ENCODE measurements around the gene XIRP2.

XIRP2 gene

DNA sequence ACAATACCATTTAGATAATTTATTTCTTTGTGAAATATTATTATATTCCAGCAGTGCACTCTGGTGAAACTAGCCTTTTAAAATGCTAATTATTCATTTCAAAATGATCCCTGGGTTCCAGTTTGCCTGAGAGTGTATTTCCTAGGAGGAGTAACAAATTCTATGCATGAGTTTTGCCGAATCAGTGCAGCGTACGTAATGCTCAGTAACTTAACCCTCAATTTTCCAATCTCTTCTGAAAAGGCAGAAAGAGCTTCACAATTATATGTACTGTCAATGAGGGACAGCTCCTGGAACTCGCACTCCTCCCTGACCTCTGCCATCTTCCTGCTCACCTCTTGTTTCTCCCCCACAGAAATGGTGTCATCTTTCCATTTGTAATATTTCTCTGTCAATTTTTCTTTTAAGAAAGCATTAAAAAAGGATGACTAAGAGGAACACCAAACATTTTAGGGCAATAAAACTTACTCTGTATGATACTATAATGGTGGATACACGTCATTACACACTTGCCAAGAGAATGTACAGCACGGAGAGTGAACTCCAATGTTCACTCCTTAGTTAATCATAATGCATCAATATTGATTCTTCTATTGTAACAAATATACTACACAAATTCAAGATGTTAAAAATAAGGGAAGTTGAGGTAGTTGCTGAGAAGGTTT lies 25.7 kb upstream of the XIRP2 start:
- WGBS, 2 donors (ENCODE audit: extremely low coverage in 2 of 2, insufficient read length in 2 of 2, insufficient replicate concordance in 1 of 2): no CpG with 5 or more reads among the region's 6 CpGs
- Histone ChIP-seq H2BK120ac (ENCODE audit: low read depth, low read length) (no peak overlapping the region), H2BK15ac (ENCODE audit: low read length) (no peak overlapping the region), H3K4me3 (ENCODE audit: low read length in 2 of 2) (no peak overlapping the region), H3K4me1 (ENCODE audit: control insufficient read depth in 2 of 2, insufficient read depth in 1 of 2, low read depth in 1 of 2, low read length in 2 of 2) (peaks cover 0 to 2% of the 10 kb centered on the region in 2 donors), H3K36me3 (replicated peaks in 1 of 2; ENCODE audit: control insufficient read depth in 2 of 2, insufficient read depth in 2 of 2, low read length in 2 of 2) (no peaks in the 10 kb centered on the region), H3K4ac (ENCODE audit: low read length) (no peak overlapping the region), H3K9ac (ENCODE audit: low read depth, low read length, poor library complexity) (no peak overlapping the region), H3K79me1 (ENCODE audit: low read depth, low read length) (no peaks in the 10 kb centered on the region), H3K27ac (replicated peaks; ENCODE audit: low read length) (no peak overlapping the region), H3K4me2 (ENCODE audit: insufficient read depth, low read length, poor library complexity, severe bottlenecking) (no peak overlapping the region), H3K27me3 (ENCODE audit: control insufficient read depth in 3 of 3, insufficient read depth in 3 of 3, low read depth in 1 of 3, low read length in 3 of 3) (no peaks in the 10 kb centered on the region), H3K23ac (ENCODE audit: low read depth, low read length, poor library complexity) (no peak overlapping the region), H3K14ac (ENCODE audit: low read length) (no peak overlapping the region), H2AFZ (ENCODE audit: low read length) (peak overlapping the region; percentile 13), H4K91ac (ENCODE audit: low read depth, low read length, poor library complexity) (no peak overlapping the region), H3K18ac (ENCODE audit: low read length) (no peak overlapping the region), H2BK12ac (ENCODE audit: low read length) (no peak overlapping the region), H2AK5ac (ENCODE audit: low read depth, low read length) (no peak overlapping the region), H2BK5ac (ENCODE audit: low read length) (no peak overlapping the region), H3K9me3 (replicated peaks in 1 of 2; ENCODE audit: control insufficient read depth in 2 of 2, insufficient read depth in 1 of 2, low read depth in 1 of 2, low read length in 2 of 2) (no peaks in the 10 kb centered on the region), H4K8ac (ENCODE audit: low read depth, low read length) (no peak overlapping the region)
- DNase-seq (ENCODE audit: low spot score): no peak

DNA sequence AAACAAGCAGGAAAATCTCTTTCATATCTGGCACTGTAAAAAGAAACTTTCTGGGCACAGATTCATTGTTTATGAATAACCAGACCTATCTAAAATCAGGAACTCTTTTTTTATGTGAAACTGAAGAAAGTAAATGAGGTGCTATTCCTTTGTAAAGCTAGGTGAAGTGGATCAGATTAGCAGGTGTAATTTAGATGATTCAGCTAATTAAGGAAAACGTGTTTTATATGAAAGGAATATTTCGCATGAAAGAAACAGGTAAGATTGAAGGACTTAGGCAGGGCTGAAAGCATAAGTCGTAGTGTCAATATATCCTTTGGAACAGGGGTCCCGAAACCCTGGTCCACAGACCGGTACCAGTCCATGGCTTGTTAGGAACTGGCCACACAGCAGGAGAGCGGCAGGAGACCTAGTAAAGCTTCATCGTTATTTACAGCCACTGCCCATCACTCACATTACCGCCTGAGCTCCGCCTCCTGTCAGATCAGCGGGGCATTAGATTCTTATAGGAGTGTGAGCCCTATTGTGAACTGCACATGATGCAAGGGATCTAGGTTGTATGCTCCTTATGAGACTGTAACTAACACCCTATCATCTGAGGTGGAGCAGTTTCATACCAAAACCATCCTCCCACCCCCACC lies 20.3 kb upstream of the XIRP2 start:
- Histone ChIP-seq H3K4me1 (ENCODE audit: control insufficient read depth in 2 of 2, insufficient read depth in 1 of 2, low read depth in 1 of 2, low read length in 2 of 2) (no peaks in the 10 kb centered on the region), H4K91ac (ENCODE audit: low read depth, low read length, poor library complexity) (no peak overlapping the region), H2BK5ac (ENCODE audit: low read length) (no peak overlapping the region), H3K9me3 (replicated peaks in 1 of 2; ENCODE audit: control insufficient read depth in 2 of 2, insufficient read depth in 1 of 2, low read depth in 1 of 2, low read length in 2 of 2) (no peaks in the 10 kb centered on the region), H3K79me1 (ENCODE audit: low read depth, low read length) (no peaks in the 10 kb centered on the region), H3K4me3 (ENCODE audit: low read length in 2 of 2) (no peak overlapping the region), H2BK120ac (ENCODE audit: low read depth, low read length) (no peak overlapping the region), H3K18ac (ENCODE audit: low read length) (no peak overlapping the region), H3K23ac (ENCODE audit: low read depth, low read length, poor library complexity) (no peak overlapping the region), H2AFZ (ENCODE audit: low read length) (no peak overlapping the region), H3K4me2 (ENCODE audit: insufficient read depth, low read length, poor library complexity, severe bottlenecking) (no peak overlapping the region), H3K36me3 (replicated peaks in 1 of 2; ENCODE audit: control insufficient read depth in 2 of 2, insufficient read depth in 2 of 2, low read length in 2 of 2) (no peaks in the 10 kb centered on the region), H3K14ac (ENCODE audit: low read length) (no peak overlapping the region), H2BK12ac (ENCODE audit: low read length) (no peak overlapping the region), H3K27ac (replicated peaks; ENCODE audit: low read length) (no peak overlapping the region), H2BK15ac (ENCODE audit: low read length) (no peak overlapping the region), H3K27me3 (ENCODE audit: control insufficient read depth in 3 of 3, insufficient read depth in 3 of 3, low read depth in 1 of 3, low read length in 3 of 3) (no peaks in the 10 kb centered on the region), H2AK5ac (ENCODE audit: low read depth, low read length) (no peak overlapping the region), H3K4ac (ENCODE audit: low read length) (no peak overlapping the region), H4K8ac (ENCODE audit: low read depth, low read length) (no peak overlapping the region), H3K9ac (ENCODE audit: low read depth, low read length, poor library complexity) (no peak overlapping the region)
- no peak for DNase-seq (ENCODE audit: low spot score)
- no CpG with 5 or more reads among the region's 10 CpGs for WGBS, 2 donors (ENCODE audit: extremely low coverage in 2 of 2, insufficient read length in 2 of 2, insufficient replicate concordance in 1 of 2)

DNA sequence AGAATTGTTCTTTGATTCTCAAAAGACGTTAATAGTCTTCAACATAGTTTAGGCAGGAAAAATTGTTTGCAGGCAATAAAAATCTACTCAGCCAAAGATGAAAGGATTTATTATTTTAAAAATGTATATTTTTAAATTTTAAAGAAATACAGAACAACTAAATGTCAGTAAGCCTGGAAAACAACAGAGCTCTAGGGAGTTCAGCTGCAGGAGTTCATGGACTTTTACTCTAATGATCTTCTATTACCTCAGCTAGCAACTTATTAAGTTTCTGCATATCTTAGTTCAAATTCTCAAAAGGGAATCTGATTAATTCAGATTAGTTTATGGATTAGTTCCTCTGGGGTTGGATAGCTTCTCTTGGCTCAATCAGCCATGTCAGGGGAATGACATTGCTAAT lies 17.9 kb upstream of the XIRP2 start:
- no peak overlapping the region for H3K9ac ChIP-seq (ENCODE audit: low read depth, low read length, poor library complexity)
- no peaks in the 10 kb centered on the region for H3K4me1 ChIP-seq (ENCODE audit: control insufficient read depth in 2 of 2, insufficient read depth in 1 of 2, low read depth in 1 of 2, low read length in 2 of 2)
- H3K4me2 ChIP-seq (ENCODE audit: insufficient read depth, low read length, poor library complexity, severe bottlenecking): no peak overlapping the region
- no peak overlapping the region for H3K4me3 ChIP-seq (ENCODE audit: low read length in 2 of 2)
- H3K18ac ChIP-seq (ENCODE audit: low read length): no peak overlapping the region
- no peaks in the 10 kb centered on the region for H3K9me3 ChIP-seq (replicated peaks in 1 of 2; ENCODE audit: control insufficient read depth in 2 of 2, insufficient read depth in 1 of 2, low read depth in 1 of 2, low read length in 2 of 2)
- H3K27ac ChIP-seq (replicated peaks; ENCODE audit: low read length): no peak overlapping the region
- no peak overlapping the region for H2BK15ac ChIP-seq (ENCODE audit: low read length)
- H2AK5ac ChIP-seq (ENCODE audit: low read depth, low read length): no peak overlapping the region
- no peak overlapping the region for H4K8ac ChIP-seq (ENCODE audit: low read depth, low read length)
- no peak overlapping the region for H3K4ac ChIP-seq (ENCODE audit: low read length)
- no CpG with 5 or more reads among the region's 1 CpG for WGBS, 2 donors (ENCODE audit: extremely low coverage in 2 of 2, insufficient read length in 2 of 2, insufficient replicate concordance in 1 of 2)
- no peak overlapping the region for H2AFZ ChIP-seq (ENCODE audit: low read length)
- H3K79me1 ChIP-seq (ENCODE audit: low read depth, low read length): no peaks in the 10 kb centered on the region
- DNase-seq (ENCODE audit: low spot score): no peak
- H2BK120ac ChIP-seq (ENCODE audit: low read depth, low read length): no peak overlapping the region
- no peak overlapping the region for H3K14ac ChIP-seq (ENCODE audit: low read length)
- H4K91ac ChIP-seq (ENCODE audit: low read depth, low read length, poor library complexity): no peak overlapping the region
- no peak overlapping the region for H3K23ac ChIP-seq (ENCODE audit: low read depth, low read length, poor library complexity)
- H3K27me3 ChIP-seq (ENCODE audit: control insufficient read depth in 3 of 3, insufficient read depth in 3 of 3, low read depth in 1 of 3, low read length in 3 of 3): no peaks in the 10 kb centered on the region
- no peak overlapping the region for H2BK5ac ChIP-seq (ENCODE audit: low read length)
- no peaks in the 10 kb centered on the region for H3K36me3 ChIP-seq (replicated peaks in 1 of 2; ENCODE audit: control insufficient read depth in 2 of 2, insufficient read depth in 2 of 2, low read length in 2 of 2)
- H2BK12ac ChIP-seq (ENCODE audit: low read length): no peak overlapping the region

DNA sequence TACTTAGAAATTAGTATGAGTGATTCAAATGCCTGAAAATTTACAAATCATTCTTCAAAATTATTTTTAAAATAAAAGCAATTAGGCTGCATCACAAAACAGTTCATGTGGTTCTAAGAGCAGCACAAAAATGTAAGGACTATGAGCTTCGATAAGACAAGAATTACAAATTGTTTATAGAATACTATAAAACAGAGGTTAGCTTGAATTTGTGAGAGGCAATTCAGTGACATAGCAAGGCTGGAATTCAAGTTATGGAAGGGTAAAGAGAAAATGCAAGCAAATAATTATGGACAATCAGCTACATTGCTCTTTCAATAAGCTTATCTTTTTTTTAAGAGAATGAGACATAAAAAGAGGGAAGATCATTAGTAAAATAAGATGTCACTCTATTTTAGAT lies 7.1 kb upstream of the XIRP2 start:
- H2AK5ac ChIP-seq (ENCODE audit: low read depth, low read length): no peak overlapping the region

More for the DNA sequence above, 7.1 kb upstream of the XIRP2 start:
- Histone ChIP-seq H3K18ac (ENCODE audit: low read length) (no peak overlapping the region), H3K4me2 (ENCODE audit: insufficient read depth, low read length, poor library complexity, severe bottlenecking) (no peak overlapping the region), H3K9ac (ENCODE audit: low read depth, low read length, poor library complexity) (no peak overlapping the region), H3K27me3 (ENCODE audit: control insufficient read depth in 3 of 3, insufficient read depth in 3 of 3, low read depth in 1 of 3, low read length in 3 of 3) (no peaks in the 10 kb centered on the region), H3K14ac (ENCODE audit: low read length) (no peak overlapping the region), H3K36me3 (replicated peaks in 1 of 2; ENCODE audit: control insufficient read depth in 2 of 2, insufficient read depth in 2 of 2, low read length in 2 of 2) (no peaks in the 10 kb centered on the region), H2BK12ac (ENCODE audit: low read length) (no peak overlapping the region), H4K8ac (ENCODE audit: low read depth, low read length) (no peak overlapping the region), H3K23ac (ENCODE audit: low read depth, low read length, poor library complexity) (no peak overlapping the region), H2AFZ (ENCODE audit: low read length) (no peak overlapping the region), H3K4ac (ENCODE audit: low read length) (no peak overlapping the region), H2BK120ac (ENCODE audit: low read depth, low read length) (no peak overlapping the region), H2BK5ac (ENCODE audit: low read length) (no peak overlapping the region), H3K27ac (replicated peaks; ENCODE audit: low read length) (no peak overlapping the region), H3K4me1 (ENCODE audit: control insufficient read depth in 2 of 2, insufficient read depth in 1 of 2, low read depth in 1 of 2, low read length in 2 of 2) (no peaks in the 10 kb centered on the region), H3K79me1 (ENCODE audit: low read depth, low read length) (no peaks in the 10 kb centered on the region), H3K4me3 (ENCODE audit: low read length in 2 of 2) (no peak overlapping the region), H3K9me3 (replicated peaks in 1 of 2; ENCODE audit: control insufficient read depth in 2 of 2, insufficient read depth in 1 of 2, low read depth in 1 of 2, low read length in 2 of 2) (no peaks in the 10 kb centered on the region), H4K91ac (ENCODE audit: low read depth, low read length, poor library complexity) (no peak overlapping the region), H2BK15ac (ENCODE audit: low read length) (no peak overlapping the region)
- WGBS, 2 donors (ENCODE audit: extremely low coverage in 2 of 2, insufficient read length in 2 of 2, insufficient replicate concordance in 1 of 2): no CpG with 5 or more reads among the region's 1 CpG
- no peak for DNase-seq (ENCODE audit: low spot score)

All from neuronal stem cell (in vitro differentiated cells).